GM12872 (cell line): Measurements from ENCODE around the gene PRSS37.

Experiments used
- CTCF ChIP-seq: IDR thresholded peaks from 3 replicates; pipeline ENCODE4 v1.5.1; 2011; ENCODE audit warnings: low read depth, mild to moderate bottlenecking, low read length, moderate library complexity; ENCODE audit not compliant: insufficient read depth

PRSS37 gene

GRCh38 chr7:141788296-141788695 lies 53.0 kb downstream of the PRSS37 start:
- TF ChIP-seq CTCF, result no peak
